Activated CD4-positive, alpha-beta T cell treated with anti-CD3 and anti-CD28 coated beads, Interleukin-2, amount 50 U/mL, for 4 hours (primary cell): ENCODE data around the gene PNPO.
"Not testable (repeated sequence)": the region's sequence is repeated elsewhere in the genome, so short reads cannot be mapped to it uniquely, and the experiment has no call there.

ENCODE experiments used
- DNase-seq, 2 experiments: peaks; one replicate each; pipeline ENCODE4 v3.0.0-alpha.2; 2020

The PNPO gene

DNA sequence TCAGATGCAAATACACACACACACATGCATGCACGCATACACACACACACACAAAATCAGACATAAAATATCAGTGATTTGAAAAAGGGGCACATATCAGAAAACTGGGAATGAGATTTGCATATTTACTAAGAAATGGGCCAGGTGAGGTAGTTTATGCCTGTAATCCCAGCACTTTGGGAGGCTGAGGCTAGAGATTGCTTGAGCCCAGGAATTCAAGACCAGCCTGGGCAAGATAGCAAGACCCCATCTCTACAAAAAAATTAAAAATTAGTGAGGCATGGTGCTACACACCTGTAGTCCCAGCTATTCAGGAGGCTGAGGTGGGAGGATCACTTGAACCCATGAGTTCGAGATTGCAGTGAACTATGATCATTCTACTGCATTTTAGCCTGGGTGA is 22.4 kb upstream of the PNPO start:
- DNase-seq, result no peak

DNA sequence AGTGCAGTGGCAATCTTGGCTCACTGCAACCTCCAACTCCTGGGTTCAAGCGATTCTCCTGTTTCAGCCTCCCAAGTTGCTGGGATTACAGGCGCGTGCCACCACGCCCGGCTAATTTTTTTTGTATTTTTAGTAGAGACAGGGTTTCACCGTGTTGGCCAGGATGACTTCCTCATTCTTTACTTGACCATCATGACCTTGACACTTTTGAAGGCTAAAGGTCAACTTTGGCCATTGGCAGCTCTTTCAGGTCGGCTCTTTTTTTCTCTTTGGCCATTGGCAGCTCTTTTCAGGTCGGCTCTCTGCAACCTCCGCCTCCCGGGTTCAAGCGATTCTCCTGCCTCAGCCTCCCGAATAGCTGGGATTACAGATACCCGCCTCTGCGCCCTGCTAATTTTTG is 21.5 kb upstream of the PNPO start:
- DNase-seq, result not testable (repeated sequence)

DNA sequence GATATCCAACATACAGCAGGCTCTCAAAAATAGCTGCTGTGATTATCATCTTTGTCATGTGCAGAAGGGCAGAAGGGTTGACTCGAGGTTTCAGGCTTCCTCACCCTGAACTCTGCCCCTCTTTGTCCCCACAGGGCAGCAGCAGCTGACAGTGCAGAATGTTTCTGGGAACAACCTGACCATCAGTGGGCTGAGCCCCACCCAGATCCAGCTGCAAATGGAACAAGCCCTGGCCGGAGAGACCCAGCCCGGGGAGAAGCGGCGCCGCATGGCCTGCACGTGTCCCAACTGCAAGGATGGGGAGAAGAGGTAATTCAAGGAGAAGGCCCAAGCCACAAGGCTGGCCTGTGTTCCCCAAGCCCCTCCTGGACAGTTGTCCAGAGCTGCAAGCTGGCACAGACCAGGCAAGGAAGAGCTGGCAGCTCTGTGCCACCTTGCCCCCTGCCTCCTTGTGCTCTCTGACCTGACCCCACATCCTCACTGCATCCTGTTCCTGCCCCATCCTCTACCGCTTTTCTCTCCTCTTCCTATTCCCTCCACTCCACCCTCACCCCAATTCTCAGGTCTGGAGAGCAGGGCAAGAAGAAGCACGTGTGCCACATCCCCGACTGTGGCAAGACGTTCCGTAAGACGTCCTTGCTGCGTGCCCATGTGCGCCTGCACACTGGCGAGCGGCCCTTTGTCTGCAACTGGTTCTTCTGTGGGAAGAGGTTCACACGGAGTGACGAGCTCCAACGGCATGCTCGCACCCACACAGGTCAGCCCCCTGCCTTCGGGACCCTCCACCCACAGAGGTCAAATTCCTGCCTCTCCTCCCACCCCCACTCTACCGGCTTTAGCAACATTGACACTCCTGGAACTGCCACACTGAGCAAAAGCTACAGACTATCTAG is 16.3 kb upstream of the PNPO start:
- no peak for DNase-seq

DNA sequence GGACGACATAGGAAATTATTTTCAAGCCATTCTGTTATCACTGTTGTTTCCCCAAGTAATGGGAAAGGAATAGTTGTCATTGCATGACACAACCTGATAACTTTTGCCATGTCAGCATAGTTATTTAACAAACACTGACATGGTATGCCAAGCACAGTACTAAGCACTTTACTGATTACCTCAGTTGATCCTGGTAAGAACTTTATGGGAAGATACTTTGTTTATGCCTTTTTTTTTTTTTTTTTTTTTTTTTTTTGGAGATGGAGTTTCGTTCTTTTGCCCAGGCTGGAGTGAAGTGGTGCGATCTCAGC is 15.7 kb upstream of the PNPO start:
- no peak for DNase-seq

DNA sequence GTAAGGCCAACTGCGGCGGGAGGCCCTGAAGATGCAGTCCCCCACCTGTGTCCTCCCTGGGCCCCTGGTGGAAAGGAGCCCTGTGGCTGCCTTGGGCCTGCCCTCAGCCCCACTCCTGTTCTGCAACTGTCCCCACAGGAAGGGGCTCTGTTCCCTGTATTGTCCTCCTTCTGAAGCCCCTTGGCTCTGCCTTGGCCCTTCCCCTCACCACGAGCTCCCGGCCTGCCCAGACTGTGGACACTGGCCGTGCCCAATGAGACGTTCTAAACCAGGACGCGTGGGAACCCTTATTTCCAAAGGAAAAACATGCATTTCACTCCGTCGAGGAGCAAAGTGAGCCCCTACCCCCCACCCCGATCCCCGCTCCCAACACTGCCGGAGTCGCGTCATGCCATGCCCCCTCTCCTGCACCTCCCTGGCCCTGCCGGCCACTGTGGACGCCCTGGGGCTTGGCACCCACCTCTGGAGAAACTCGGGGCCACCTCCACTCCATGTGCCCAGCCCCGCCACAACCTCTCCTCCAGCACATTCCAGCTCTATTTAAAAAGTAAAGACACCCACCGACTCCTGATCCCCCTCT is 13.5 kb upstream of the PNPO start:
- DNase-seq, result no peak

DNA sequence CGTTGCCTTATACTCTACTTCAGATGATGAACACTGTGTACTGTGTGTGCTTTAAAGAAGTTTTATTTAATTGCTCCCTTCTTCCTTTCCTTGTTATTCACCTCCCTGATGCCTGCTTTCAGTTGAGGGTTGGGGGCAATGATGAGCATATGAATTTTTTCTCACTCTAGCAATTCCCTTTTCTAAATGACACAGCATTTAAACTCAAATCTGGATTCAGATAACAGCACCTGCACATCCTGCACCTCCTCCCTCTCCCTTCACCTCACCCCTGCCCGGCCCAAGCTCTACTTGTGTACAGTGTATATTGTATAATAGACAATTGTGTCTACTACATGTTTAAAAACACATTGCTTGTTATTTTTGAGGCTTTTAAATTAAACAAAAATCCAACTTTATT is 13.0 kb upstream of the PNPO start:
- no peak for DNase-seq

DNA sequence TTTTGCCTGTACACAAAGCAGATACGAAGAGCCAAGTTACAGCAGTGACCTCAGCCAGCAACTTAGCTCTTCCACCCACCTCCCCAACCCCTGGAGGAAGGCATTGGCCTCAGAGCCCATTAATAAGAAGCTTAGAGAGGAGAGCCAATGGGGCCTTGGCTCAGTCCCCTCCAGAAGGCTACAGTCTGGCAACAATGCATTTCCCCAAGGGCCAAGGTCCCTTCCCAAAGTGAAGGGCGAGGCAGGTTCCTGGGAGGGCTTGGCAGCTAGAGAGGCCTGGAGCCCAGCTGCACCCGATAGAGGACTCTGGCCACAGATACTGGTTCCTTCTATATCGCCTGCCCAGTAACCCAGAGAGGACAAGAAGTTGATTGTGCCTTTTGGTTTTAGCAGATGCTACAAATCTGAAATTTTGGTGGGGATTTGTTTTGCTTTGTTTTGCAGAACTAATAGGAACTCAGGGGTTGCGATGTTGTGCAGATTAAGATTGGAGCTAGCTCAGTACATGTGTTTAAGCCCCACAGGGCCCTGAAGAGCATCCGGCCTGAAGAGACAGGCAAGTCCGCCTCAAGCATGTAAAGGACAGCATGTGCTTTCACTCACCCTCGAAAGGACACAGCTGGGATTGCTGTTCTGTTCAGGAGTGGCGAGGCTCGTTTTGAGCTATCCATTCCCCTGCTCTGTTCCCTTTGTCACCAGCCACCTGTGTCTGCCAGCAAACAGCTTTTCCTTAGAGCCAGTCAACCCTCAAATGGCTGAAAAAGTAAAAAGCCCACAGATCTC is 12.0 kb upstream of the PNPO start:
- DNase-seq, result no peak

DNA sequence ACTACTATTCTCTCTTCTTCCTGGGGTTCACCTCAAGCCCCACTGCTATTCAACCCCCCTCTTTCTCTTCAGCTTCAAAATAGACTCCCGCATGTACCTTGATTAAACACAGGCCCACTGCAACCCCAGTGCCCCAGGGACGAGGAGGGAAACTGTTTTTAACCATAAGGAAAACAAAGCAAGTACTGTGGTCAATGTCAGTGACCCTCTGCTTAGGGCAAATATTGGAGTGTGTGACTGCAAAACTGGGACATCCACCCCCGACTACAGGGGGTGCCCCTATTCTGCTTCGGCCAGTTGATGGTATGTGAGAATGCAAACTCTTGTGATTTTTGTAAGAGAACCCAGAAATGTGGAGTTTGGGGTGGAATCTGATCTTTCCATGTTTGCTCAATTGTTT is 9.5 kb upstream of the PNPO start:
- DNase-seq, result no peak

DNA sequence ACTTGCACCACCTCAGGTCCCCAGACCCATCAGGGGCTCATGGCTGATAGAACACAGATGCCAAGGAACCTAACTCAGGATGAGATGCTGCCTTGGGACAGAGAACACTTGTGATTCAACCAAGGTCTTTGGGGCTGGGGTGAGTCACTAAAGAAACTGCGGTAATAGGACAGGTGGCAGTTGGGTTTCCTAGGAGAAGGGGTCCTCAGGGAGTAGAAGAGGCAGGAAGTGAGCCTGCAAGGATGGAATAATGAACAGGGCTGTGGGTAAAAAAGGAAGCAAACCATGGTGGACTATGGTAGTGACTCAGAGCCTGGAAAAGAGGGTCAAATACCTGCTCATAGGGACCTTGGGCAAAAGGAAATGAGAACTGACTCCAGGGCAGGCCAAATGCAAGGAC is 6.5 kb upstream of the PNPO start:
- no peak for DNase-seq

DNA sequence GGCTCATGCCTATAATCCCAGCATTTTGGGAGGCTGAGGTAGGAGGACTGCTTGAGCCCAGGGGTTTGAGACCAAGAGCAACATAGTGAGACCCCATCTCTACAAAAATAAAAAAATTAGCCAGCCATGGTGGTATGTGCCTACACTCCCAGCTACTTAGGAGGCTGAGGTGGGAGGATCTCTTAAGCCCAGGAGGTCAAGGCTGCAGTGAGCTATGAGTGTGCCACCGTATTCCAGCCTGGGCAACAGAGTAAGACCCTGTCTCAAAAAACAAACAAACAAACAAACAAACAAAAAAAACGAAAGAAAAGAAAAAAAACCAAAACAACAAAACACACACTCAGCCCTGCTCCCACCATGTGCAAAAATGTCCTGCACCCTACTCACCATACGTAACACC is 5.9 kb upstream of the PNPO start:
- DNase-seq, result not testable (repeated sequence)

DNA sequence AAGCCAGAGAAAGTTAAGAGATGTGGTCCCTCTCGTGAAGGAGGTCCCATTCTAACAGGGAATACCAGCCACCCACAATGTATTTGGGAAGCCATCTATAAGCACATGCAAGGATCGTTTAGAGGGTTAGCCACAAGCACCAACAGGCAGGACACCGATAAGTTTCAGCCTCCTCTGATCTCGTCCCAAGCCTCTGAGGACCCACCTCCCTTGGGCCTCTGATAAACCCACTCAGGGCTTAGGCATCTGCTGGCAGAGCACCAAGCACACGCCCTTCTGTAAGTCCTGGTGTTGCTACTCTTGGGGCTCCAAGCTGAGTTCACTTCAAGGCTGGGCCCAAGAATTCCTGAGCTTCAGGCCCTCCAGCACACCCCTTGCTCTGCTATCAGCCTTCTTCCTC is 5.4 kb upstream of the PNPO start:
- no peak for DNase-seq

DNA sequence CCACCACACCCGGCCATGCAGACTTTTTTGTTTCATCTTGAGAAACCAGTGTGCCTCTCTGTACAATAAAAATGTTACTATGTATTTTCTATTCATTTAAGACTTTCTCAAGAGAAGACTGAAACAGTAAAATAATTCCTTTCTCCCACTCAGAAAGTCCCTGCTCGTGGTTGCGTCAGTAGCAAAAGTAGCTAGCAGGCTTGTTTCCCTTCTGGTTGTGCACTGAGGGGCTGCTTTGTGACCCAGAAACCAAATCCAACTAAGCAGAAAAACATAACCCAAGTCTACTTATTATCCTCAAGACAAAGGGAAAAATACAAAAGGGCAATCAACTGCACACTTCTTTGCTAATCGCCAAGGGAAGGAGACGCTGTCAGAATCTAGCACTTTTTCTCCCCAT is 3.4 kb upstream of the PNPO start:
- DNase-seq, result no peak

DNA sequence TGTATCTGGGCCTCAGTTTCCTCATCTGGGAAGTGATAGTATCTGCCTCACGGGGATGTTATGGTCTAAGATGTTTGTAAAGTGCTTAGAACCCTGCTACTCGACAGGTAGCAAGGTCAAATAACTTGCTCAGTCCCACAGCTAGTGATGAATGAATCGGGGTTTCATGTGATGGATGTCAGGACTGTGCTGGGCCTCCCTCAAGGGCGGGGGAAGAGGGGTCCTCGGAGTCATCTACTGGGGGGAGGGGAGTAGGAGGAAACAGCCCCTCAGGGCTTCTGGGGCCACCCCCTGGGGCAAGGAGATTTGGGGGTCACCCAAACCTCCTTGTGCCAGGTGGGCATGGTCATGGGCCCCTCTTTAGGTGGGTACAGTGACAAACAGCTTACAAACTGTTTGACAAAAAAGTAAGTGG is 732 bp downstream of the PNPO start:
- DNase-seq, result no peak

DNA sequence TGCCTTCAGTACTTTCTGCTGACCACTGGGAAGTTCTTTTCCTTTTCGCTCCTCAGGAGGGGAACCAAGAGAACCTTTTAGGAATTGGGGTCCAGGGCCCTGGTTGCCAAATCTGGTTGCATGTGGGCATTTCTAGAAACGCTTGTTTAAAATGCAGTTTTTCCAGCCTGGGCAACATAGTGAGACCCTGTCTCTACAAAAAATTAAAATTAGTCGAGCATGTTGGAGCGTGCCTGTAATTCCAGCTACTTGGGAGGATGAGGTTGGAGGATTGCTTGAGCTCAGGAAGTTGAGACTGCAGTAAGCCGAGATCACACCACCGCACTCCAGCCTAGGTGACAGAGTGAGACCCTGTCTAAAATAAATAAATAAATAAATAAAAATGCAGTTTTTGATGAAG is 1.2 kb downstream of the PNPO start:
- DNase-seq, result no peak

DNA sequence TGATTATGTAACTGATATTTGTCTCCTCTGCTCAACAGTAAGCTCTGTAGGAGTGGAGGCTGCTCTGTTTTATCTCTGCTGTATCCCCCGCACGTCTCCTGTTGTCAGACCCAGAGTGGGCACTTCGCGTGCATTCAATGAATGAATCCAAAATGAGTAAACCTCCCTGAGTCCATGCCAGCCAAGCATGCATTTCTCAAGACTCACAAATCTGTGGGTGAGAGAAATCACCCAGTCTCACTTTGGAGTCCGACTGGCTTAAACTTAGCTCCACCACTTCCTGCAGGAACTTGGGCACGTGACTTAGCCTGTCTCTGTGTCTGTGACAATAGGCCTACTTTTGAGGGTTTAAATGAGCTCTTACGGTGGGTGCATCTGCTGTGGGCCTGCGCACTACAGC is 3.7 kb downstream of the PNPO start:
- DNase-seq, result no peak

DNA sequence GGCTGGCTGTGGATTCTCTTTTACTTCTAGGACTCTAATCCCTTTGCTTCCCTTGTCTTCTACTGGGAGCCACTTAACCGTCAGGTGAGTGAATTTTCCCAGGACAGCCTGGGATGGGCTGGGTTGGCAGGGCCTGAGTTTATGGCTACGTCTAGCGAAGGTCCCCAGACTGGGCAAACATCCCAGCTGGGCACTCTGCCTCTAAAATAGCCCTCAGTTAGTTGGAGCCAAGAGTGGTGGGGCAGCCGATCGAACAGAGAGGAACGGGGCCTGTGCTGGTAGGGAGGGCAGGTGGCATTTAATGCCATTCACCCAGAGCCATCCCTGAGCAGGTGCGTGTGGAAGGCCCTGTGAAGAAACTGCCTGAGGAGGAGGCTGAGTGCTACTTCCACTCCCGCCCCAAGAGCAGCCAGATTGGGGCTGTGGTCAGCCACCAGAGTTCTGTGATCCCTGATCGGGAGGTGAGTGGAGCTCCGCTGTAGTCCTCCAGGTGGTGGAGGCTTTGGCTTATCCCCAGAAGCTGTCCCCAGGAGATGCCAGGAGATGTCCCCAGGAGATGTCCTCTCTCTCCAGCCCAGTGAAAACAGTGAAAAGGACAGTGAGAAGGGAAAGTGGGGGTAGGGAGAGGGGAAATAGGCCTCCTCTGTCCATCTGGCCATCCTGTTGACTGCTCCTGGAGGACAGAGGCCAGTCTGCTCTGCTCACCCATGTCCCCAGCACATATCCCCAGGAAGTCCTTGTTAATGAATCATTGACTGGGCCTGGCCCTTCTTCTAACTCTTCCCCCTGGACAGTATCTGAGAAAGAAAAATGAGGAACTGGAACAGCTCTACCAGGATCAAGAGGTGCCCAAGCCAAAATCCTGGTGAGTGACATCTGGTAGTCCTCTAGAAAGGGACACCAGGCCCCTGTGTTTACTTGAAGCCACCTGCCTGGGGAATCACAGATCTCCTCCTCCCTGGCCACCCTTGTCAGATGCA is 4.4 kb downstream of the PNPO start:
- DNase-seq, result no peak

DNA sequence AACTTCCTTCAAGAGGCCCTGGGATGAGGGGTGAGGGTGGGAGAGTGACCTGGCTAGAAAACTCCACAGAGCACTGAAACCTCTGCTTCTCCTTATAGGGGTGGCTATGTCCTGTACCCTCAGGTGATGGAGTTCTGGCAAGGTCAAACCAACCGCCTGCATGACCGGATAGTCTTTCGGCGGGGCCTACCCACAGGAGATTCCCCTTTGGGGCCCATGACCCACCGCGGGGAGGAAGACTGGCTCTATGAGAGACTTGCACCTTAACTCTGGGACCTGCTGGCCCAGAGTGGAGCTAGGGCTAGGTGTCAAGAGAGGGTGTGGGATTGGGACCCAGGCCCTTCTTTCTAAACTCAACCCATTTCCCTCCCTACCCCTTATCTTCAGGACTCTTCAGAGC is 5.1 kb downstream of the PNPO start:
- no peak for DNase-seq

DNA sequence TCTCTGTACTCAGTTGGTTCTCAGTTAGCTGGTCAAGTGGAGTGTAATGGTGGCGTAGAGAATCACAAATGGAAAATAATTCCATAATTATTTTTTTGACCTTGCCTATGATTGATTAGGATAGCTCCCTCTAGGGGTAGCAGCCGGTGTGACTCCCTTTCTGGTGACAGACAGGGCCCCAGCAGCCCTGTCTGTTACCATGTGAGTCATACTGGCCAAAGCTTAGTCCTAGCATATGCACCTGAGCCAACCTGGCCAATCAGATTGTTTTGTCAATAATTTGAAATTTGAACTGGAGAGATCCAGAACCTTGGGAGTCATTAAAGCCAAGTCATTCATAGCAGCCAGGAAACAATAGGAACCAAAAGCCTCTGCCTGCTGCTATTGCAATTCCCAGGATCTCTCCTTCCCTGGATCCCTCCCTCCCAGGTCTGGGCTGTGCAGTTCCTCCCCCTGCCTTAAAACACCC is 5.6 kb downstream of the PNPO start:
- peak; percentile 74 for DNase-seq

DNA sequence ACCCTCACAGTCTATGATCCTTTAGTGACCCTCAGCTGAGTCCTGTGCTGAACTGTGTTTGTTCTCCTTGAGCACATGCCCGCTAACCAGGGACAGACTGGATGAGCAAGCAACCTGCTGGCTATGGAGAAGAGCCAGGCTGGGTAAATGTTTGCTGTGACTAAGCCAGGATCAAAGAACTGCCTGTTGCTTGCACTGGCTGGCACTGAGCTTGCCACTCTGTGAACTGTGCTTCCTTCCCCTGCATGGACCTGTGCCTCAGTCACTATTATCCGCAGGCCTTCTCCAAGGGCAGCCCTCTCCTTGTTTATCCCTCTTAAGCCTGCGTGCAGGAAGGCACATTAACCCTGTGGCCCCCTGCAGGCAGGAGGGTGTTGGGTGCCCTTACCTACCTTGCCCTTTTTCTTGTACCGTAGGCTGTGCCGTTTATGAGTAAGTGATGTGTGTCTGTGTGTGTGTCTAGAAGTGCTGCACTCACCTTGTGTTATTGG is 7.4 kb downstream of the PNPO start:
- no peak for DNase-seq

DNA sequence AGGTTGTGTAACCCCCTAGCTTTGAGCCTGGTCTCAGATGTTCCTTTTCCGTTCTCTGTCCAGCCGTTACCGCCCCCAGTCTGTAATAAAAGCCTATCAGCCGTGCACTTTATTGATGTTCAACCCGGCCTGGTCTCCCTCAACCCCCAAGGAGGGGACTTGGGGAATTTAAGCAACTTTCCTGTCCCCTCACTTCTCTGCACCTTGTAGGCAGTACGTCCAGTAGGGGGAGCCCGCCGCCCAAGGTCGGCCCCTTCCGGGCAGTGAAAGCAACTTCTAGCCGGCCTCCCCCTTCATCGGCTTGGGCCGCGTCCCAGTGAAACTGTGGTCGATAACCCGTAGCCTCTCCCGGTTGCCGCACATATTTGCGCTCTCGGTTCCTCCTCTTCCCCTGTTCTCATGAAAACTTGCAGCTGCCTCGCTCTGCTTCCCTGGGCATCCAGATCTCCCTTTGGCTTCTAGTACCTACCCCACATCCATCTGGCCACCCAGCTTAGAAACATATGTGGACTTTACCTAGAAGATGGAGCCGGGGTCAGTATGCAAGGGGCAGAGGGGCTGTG is 7.9 kb downstream of the PNPO start:
- DNase-seq, result peak; percentile 67 to 73

DNA sequence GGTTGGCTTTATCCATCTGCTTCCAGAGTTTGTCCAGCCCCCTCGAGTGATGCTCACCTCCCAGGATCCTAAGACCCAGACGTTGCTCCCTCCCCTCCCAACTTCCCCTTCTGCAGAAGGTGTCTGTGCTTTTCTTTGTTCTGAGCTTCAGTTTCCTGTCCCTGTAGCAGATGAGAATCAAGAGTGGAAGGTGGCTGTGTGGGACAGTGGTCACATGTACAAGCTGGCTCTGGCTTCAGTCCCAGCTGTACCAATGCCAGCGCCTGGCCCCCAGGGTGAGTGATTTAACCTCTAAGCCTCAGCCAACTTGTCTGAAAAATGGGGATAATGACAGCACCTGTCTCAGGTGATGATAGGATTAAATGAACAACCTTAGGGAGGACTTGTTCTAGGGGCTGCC is 8.6 kb downstream of the PNPO start:
- no peak for DNase-seq

DNA sequence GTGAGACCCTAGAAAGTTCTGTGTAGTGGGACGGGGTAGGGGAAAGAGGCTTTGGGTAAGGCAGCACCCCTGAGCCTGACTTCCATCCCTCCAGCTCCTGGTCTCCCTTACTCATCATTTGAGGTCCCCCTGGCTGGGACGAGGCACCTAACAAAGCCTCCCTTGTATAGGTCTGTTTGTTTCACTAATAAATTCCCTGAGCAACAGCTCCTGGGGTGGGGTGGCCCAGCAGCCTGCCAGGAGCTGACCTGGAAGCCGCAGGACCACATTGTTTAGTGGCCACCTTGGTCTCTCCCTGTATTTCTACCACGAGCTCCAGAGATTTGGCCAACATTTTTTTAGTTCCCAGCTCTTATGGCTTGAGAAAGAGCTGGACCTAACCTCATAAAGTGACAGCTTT is 9.1 kb downstream of the PNPO start:
- no peak for DNase-seq
